Measurements from ENCODE around the gene CBX4.

DNA sequence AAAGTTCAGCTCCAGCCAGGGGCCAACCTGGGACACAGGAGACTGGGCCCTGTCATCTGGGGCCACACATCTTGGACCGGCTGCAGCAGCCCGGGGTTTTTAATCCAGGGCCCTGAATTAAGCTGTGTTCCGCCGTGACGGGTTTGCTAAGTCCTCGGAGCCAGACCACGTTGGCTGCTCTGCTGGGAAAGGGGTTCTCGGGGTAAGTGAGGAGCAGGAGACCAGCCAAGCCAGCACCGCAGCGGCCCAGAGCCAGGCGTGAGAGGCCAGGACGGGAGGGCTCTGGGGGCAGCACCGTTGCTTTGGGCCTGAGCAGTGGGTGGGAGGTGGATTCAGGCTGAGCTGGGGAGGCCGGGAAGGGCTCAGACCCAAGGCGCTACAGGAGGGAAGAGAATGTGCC, 31.3 kb upstream of the CBX4 start:
- TF ChIP-seq, protein P1, sequence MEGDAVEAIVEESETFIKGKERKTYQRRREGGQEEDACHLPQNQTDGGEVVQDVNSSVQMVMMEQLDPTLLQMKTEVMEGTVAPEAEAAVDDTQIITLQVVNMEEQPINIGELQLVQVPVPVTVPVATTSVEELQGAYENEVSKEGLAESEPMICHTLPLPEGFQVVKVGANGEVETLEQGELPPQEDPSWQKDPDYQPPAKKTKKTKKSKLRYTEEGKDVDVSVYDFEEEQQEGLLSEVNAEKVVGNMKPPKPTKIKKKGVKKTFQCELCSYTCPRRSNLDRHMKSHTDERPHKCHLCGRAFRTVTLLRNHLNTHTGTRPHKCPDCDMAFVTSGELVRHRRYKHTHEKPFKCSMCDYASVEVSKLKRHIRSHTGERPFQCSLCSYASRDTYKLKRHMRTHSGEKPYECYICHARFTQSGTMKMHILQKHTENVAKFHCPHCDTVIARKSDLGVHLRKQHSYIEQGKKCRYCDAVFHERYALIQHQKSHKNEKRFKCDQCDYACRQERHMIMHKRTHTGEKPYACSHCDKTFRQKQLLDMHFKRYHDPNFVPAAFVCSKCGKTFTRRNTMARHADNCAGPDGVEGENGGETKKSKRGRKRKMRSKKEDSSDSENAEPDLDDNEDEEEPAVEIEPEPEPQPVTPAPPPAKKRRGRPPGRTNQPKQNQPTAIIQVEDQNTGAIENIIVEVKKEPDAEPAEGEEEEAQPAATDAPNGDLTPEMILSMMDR (IDR thresholded peaks at IDR 0.05): no peak
- TF ChIP-seq EZH2phosphoT487 (IDR thresholded peaks at IDR 0.05) (no peak), EZH2 (IDR thresholded peaks at IDR 0.05) (no peak)
